IMR-90 (cell line): Measurements from ENCODE around the gene CDC6. TPM values are rescaled to one million over a fixed set of nuclear protein-coding genes. Genes with fewer than 3 reads are reported as not detected.

Source experiments
- ATAC-seq: fragments of 200-7000 bp; cut with Tn5 transposase; 2 replicates; pipeline ENCODE4 v1.9.1; 2020; ENCODE audit warnings: low read depth, mild to moderate bottlenecking, moderate library complexity
- BruUV-seq: library from RNA; stranded (reverse); fragments of 400-500 nt; replicated peaks from 2 replicates; lab custom pipeline; 2021; lab: Mats Ljungman, UMichigan
- CTCF ChIA-PET: fragments of 300-600 bp; formaldehyde crosslinking; extraction: SDS; loops from one replicate; lab custom pipeline; 2021; ENCODE audit warnings: antibody characterized with exemption; lab: Yijun Ruan, JAX
- POLR2A ChIA-PET: fragments of 300-600 bp; sonication (Branson Sonifier 250); formaldehyde crosslinking; loops from one replicate; lab custom pipeline; 2022; ENCODE audit warnings: antibody characterized with exemption; ENCODE audit not compliant: unreplicated experiment; lab: Charles Lee
- DNase-seq: peaks from one replicate; pipeline ENCODE4 v3.0.0; 2013
- H2AFZ ChIP-seq: replicated peaks from 2 replicates; pipeline ENCODE3; 2013; ENCODE audit warnings: low read length, mild to moderate bottlenecking; ENCODE audit not compliant: poor library complexity
- H2AK5ac ChIP-seq: 2 replicates; pipeline ENCODE4 v1.6.1; 2013; ENCODE audit warnings: low read depth, low read length, inconsistent platforms
- H2AK9ac ChIP-seq: replicated peaks from 2 replicates; pipeline ENCODE3; 2013; ENCODE audit warnings: mild to moderate bottlenecking, low read depth, low read length, moderate library complexity; ENCODE audit not compliant: poor library complexity
- H2BK120ac ChIP-seq: 2 replicates; pipeline ENCODE4 v1.6.1; 2013; ENCODE audit warnings: low read depth, low read length, inconsistent platforms
- H2BK15ac ChIP-seq: 3 replicates; pipeline ENCODE4 v1.6.1; 2013; ENCODE audit warnings: low read depth, low read length, inconsistent platforms
- H2BK20ac ChIP-seq: 2 replicates; pipeline ENCODE4 v1.6.1; 2013; ENCODE audit warnings: low read depth, mild to moderate bottlenecking, inconsistent platforms, low read length, moderate library complexity
- H2BK5ac ChIP-seq: 2 replicates; pipeline ENCODE4 v1.6.1; 2013; ENCODE audit warnings: mild to moderate bottlenecking, low read depth, low read length, inconsistent platforms; ENCODE audit not compliant: poor library complexity, severe bottlenecking
- H3K14ac ChIP-seq: replicated peaks from 2 replicates; pipeline ENCODE4 v1.6.1; 2013; ENCODE audit warnings: low read depth, low read length, inconsistent platforms
- H3K18ac ChIP-seq: 2 replicates; pipeline ENCODE4 v1.6.1; 2013; ENCODE audit warnings: low read depth, low read length, control low read depth
- H3K23ac ChIP-seq: 2 replicates; pipeline ENCODE4 v1.6.1; 2013; ENCODE audit warnings: low read depth, low read length, inconsistent platforms
- H3K27ac ChIP-seq: 2 replicates; pipeline ENCODE4 v1.5.1; 2013; ENCODE audit warnings: mild to moderate bottlenecking, control low read depth, low read length; ENCODE audit not compliant: insufficient read depth
- H3K27me3 ChIP-seq: 2 replicates; pipeline ENCODE4 v1.6.1; 2013; ENCODE audit warnings: low read length; ENCODE audit not compliant: control insufficient read depth, insufficient read depth
- H3K36me3 ChIP-seq: 2 replicates; pipeline ENCODE4 v1.6.1; 2013; ENCODE audit warnings: low read length, mixed read lengths; ENCODE audit not compliant: control insufficient read depth, insufficient read depth
- H3K4ac ChIP-seq: 2 replicates; pipeline ENCODE4 v1.6.1; 2013; ENCODE audit warnings: low read depth, low read length, inconsistent platforms
- H3K4me1 ChIP-seq: 2 replicates; pipeline ENCODE4 v1.6.1; 2013; ENCODE audit warnings: low read length, mixed read lengths; ENCODE audit not compliant: control insufficient read depth, insufficient read depth
- H3K4me2 ChIP-seq: 2 replicates; pipeline ENCODE4 v1.6.1; 2013; ENCODE audit warnings: low read depth, mild to moderate bottlenecking, control low read depth, low read length, moderate library complexity
- H3K4me3 ChIP-seq: 2 replicates; pipeline ENCODE4 v1.5.1; 2013; ENCODE audit warnings: low read depth, mild to moderate bottlenecking, control low read depth, low read length, moderate library complexity; ENCODE audit not compliant: insufficient read depth
- H3K56ac ChIP-seq: 2 replicates; pipeline ENCODE4 v1.6.1; 2013; ENCODE audit warnings: low read length, inconsistent platforms; ENCODE audit not compliant: insufficient read depth; ENCODE audit errors: extremely low read depth
- H3K79me1 ChIP-seq, 2 experiments: 2 replicates each; pipeline ENCODE4 v1.6.1; 2013; ENCODE audit warnings: low read length in 2 of 2, inconsistent platforms in 1 of 2, low read depth in 1 of 2
- H3K9ac ChIP-seq: 2 replicates; pipeline ENCODE4 v1.6.1; 2013; ENCODE audit warnings: low read depth, low read length, control low read depth
- H3K9me1 ChIP-seq: 2 replicates; pipeline ENCODE4 v1.6.1; 2013; ENCODE audit warnings: low read length, inconsistent platforms; ENCODE audit not compliant: insufficient read depth
- H3K9me3 ChIP-seq: 2 replicates; pipeline ENCODE4 v1.6.1; 2013; ENCODE audit warnings: low read length; ENCODE audit not compliant: control insufficient read depth, insufficient read depth
- H4K20me1 ChIP-seq: 2 replicates; pipeline ENCODE4 v1.6.1; 2013; ENCODE audit warnings: low read length, inconsistent platforms; ENCODE audit not compliant: insufficient read depth
- H4K5ac ChIP-seq: 2 replicates; pipeline ENCODE4 v1.6.1; 2013; ENCODE audit warnings: mild to moderate bottlenecking, low read depth, low read length, control low read depth
- H4K8ac ChIP-seq, 2 experiments: 2 replicates each; pipeline ENCODE4 v1.6.1; 2013; ENCODE audit warnings: low read depth in 2 of 2, low read length in 2 of 2, control low read depth in 1 of 2, inconsistent platforms in 1 of 2
- H4K91ac ChIP-seq: 2 replicates; pipeline ENCODE4 v1.6.1; 2013; ENCODE audit warnings: low read depth, low read length, inconsistent platforms; ENCODE audit not compliant: insufficient read depth
- CEBPB ChIP-seq: IDR thresholded peaks from 2 replicates; pipeline ENCODE4 v1.6.1; 2012; ENCODE audit warnings: low read depth, low read length, improper control_type of control experiment
- MXI1 ChIP-seq: IDR thresholded peaks from 2 replicates; pipeline ENCODE4 v1.6.1; 2012; ENCODE audit warnings: low read depth, mild to moderate bottlenecking, low read length, moderate library complexity, borderline replicate concordance
- SMC3 ChIP-seq: fragments of 150-350 bp; IDR thresholded peaks from 2 replicates; pipeline ENCODE4 v1.6.1; 2016; ENCODE audit warnings: low read depth, mild to moderate bottlenecking, antibody characterized with exemption, low read length, moderate library complexity
- WGBS, 2 experiments: methylation state at CpG; one replicate each; pipeline versions ENCODE4 v1.1.5 to v1.1.7; 2013; ENCODE audit warnings: missing lambda C conversion rate in 2 of 2; ENCODE audit not compliant: insufficient read length in 1 of 2; ENCODE audit errors: extremely low coverage in 2 of 2; 5-methylcytosine and 5-hydroxymethylcytosine counted together
- dilution Hi-C: fragments of 300-500 bp; cut with HindIII; formaldehyde crosslinking; loops from one replicate; pipeline ENCODE4 v1.14.3; 2018; ENCODE audit warnings: low sequenced_read_pairs; ENCODE audit not compliant: unreplicated experiment
- in situ Hi-C: fragments of 300-500 bp; cut with MboI; formaldehyde crosslinking; loops from 3 replicates; pipeline ENCODE4 v1.14.3; 2019; ENCODE audit warnings: low sequenced_read_pairs, inconsistent platforms, mixed read lengths
- intact Hi-C: fragments of 100-400 bp; cut with micrococcal nuclease; formaldehyde crosslinking; loops from 2 replicates; pipeline ENCODE4 v1.10.0; 2022
- polyA plus RNA-seq, 3 experiments: library from polyadenylated mRNA; depleted of rRNA; stranded (reverse); fragments of >200 nt; gene quantifications; 2 replicates each; pipeline ENCODE4 v1.2.3, GENCODE V29; 2012; ENCODE audit warnings: low replicate concordance in 1 of 3
- total RNA-seq: library from RNA; depleted of rRNA; stranded (reverse); fragments of >200 nt; gene quantifications from 2 replicates; pipeline ENCODE4 v1.2.3, GENCODE V29; 2012
- TF ChIP-seq, protein P1 (sequence below): conservative IDR thresholded peaks from 2 replicates; pipeline ENCODE4 v1.5.1; 2012; ENCODE audit warnings: mild to moderate bottlenecking, low read depth, low read length, improper control_type of control experiment

CDC6 gene
- total and polyA plus RNA-seq, 2 of the 4 experiments (the other 2 are of a cell fraction) = 15.3 to 25.6 TPM

- no peak for TF ChIP-seq SMC3
Measured at GRCh38 chr17:40333781-40334448, 46.2 kb downstream of the CDC6 start (continued).

GRCh38 chr17:40335620-40336019, 47.9 kb downstream of the CDC6 start:
- Histone ChIP-seq H2AFZ (no peak overlapping the region), H2BK15ac (no peak overlapping the region), H3K9me1 (peaks cover 34% of the 10 kb centered on the region), H3K27me3 (no peaks in the 10 kb centered on the region), H3K4me3 (no peak overlapping the region), H3K27ac (no peak overlapping the region), H3K4ac (no peak overlapping the region), H3K14ac (no peak overlapping the region), H3K4me1 (peaks cover 34% of the 10 kb centered on the region), H2BK120ac (no peak overlapping the region), H3K56ac (no peak overlapping the region), H3K9me3 (no peaks in the 10 kb centered on the region), H3K36me3 (peaks cover 5% of the 10 kb centered on the region), H3K9ac (no peak overlapping the region), H2BK5ac (no peak overlapping the region), H4K5ac (no peak overlapping the region), H2AK5ac (peak overlapping the region; percentile 31; the same call in 1 of the 2 replicates), H3K4me2 (no peak overlapping the region), H4K91ac (no peak overlapping the region), H3K79me1 (peaks cover 18 to 87% of the 10 kb centered on the region in 2 experiments), H2AK9ac (no peak overlapping the region), H2BK20ac (no peak overlapping the region), H3K18ac (no peak overlapping the region), H4K20me1 (peaks cover 48% of the 10 kb centered on the region), H4K8ac (no peak overlapping the region), H3K23ac (no peak overlapping the region; the same call in 1 of the 2 replicates)
- in situ Hi-C loops = no loop called here
- intact Hi-C loops = no loop called here
- 90% methylated on average over 2 of the region's 8 CpGs; no CpG with 5 or more reads in 1 of the 2 experiments for WGBS, 2 experiments
- ChIA-PET CTCF (interaction anchor here (0.6 kb wide), 1 partner anchor 18 kb away, joined by 5 read pairs; no protein-coding TSS in a partner anchor), POLR2A (interaction anchor here (0.6 kb wide), 1 partner anchor 116 kb away, joined by 4 read pairs; the partner anchor contains the start of gene WIPF2)
- TF ChIP-seq CEBPB (no peak), MXI1 (no peak)
- TF ChIP-seq, protein P1, sequence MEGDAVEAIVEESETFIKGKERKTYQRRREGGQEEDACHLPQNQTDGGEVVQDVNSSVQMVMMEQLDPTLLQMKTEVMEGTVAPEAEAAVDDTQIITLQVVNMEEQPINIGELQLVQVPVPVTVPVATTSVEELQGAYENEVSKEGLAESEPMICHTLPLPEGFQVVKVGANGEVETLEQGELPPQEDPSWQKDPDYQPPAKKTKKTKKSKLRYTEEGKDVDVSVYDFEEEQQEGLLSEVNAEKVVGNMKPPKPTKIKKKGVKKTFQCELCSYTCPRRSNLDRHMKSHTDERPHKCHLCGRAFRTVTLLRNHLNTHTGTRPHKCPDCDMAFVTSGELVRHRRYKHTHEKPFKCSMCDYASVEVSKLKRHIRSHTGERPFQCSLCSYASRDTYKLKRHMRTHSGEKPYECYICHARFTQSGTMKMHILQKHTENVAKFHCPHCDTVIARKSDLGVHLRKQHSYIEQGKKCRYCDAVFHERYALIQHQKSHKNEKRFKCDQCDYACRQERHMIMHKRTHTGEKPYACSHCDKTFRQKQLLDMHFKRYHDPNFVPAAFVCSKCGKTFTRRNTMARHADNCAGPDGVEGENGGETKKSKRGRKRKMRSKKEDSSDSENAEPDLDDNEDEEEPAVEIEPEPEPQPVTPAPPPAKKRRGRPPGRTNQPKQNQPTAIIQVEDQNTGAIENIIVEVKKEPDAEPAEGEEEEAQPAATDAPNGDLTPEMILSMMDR = no peak
- DNase-seq (no peak), ATAC-seq (no peak)
- BruUV-seq = no TSS peak
- dilution Hi-C loops = no loop called here
